K562 (cell line): ENCODE measurements around the gene CEBPA.

Source experiments
- CBX2 ChIP-seq: fragments of 200-600 bp; sonication (generic); IDR thresholded peaks from one replicate; pipeline ENCODE4 v1.6.1; 2012; ENCODE audit warnings: mild to moderate bottlenecking, low read length, inconsistent platforms; ENCODE audit not compliant: insufficient read depth, poor library complexity, severe bottlenecking
- IRF1 ChIP-seq: sonication (generic); formaldehyde crosslinking; IDR thresholded peaks from 2 replicates; pipeline ENCODE4 v1.8.0; 2022; ENCODE audit warnings: missing genetic modification reagents, mild to moderate bottlenecking, borderline replicate concordance
- JUN ChIP-seq, 2 experiments: sonication (generic) in 1 of 2; formaldehyde crosslinking in 1 of 2; IDR thresholded peaks; 2 replicates each; pipeline versions ENCODE4 v1.6.1 to v1.8.0; 2012 to 2022; ENCODE audit warnings: borderline replicate concordance in 2 of 2, mild to moderate bottlenecking in 2 of 2, improper control_type of control experiment in 1 of 2, low read depth in 1 of 2, low read length in 1 of 2, missing genetic modification reagents in 1 of 2
- MAFK ChIP-seq: IDR thresholded peaks from 2 replicates; pipeline ENCODE4 v1.6.1; 2011; ENCODE audit warnings: low read length, improper control_type of control experiment
- ZFPM2 ChIP-seq: fragments of 250-450 bp; sonication (Bioruptor Pico); IDR thresholded peaks from 2 replicates; pipeline ENCODE4 v1.5.1; 2022; ENCODE audit warnings: mild to moderate bottlenecking

- no peak for TF ChIP-seq IRF1
- no peak for TF ChIP-seq MAFK
- TF ChIP-seq ZFPM2 (CRISPR knock-in tag) = no peak
- TF ChIP-seq CBX2 = no peak
- TF ChIP-seq JUN (IDR thresholded peaks at IDR 0.05; ENCODE audit: borderline replicate concordance, low read depth, low read length) = no peak
- TF ChIP-seq JUN (CRISPR knock-in tag; IDR thresholded peaks at IDR 0.05; ENCODE audit: borderline replicate concordance) = no peak
These were observed 22.3 kb upstream of the CEBPA start for GRCh38 chr19:33324628-33325027.
